ENCODE data around the gene SEC14L2.

Gene SEC14L2

GRCh38 chr22:30396871-30397655, at the start of gene SEC14L2:
Gene SEC14L2 (plus strand): TSS chr22:30397018. CDS start chr22:30397117, 99 bp downstream.
- ChIA-PET POLR2A (interaction anchor here (0.6 to 4.6 kb wide), 15 partner anchors 10 to 194 kb away, joined by 3 to 86 read pairs (median 5); partner anchors contain the start of genes CASTOR1, CCDC157, MTFP1 and PES1), CTCF (interaction anchor here (0.6 to 2.8 kb wide), 9 partner anchors 9 to 489 kb away, joined by 3 to 18 read pairs (median 4); partner anchors contain the start of gene RNF215)
- Histone ChIP-seq H3K27ac (ENCODE audit: extremely low read depth, low read depth, low read length) (no peak within 1 kb of the TSS; the same call in 1 of the 2 replicates), H3K9me3 (ENCODE audit: control insufficient read depth, insufficient read depth, low read depth, low read length) (no peaks in the 10 kb centered on the region), H3K4me1 (ENCODE audit: control insufficient read depth, insufficient read depth, low read length) (peaks cover 3% of the 10 kb centered on the region; the same call in 1 of the 2 replicates), H3K4me3 (ENCODE audit: low read depth, low read length) (peak within 1 kb of the TSS; percentile 80), H3K36me3 (ENCODE audit: control insufficient read depth in 2 of 2, insufficient read depth in 1 of 2, low read length in 2 of 2) (peaks cover 0 to 6% of the 10 kb centered on the region in 2 experiments; a peak in 2 of 3 replicates)
- TF ChIP-seq ZNF221 (tag by site-specific recombination; IDR thresholded peaks at IDR 0.05; ENCODE audit: borderline replicate concordance) = no peak
- peak; percentile 44; the same call in 1 of the 2 replicates for TF ChIP-seq ZNF692 (tag by site-specific recombination; IDR thresholded peaks at IDR 0.05)
- TF ChIP-seq ZNF530 (tag by site-specific recombination; IDR thresholded peaks at IDR 0.05; ENCODE audit: low read depth) = no peak
- no peak for TF ChIP-seq ZBTB49 (tag by site-specific recombination; IDR thresholded peaks at IDR 0.05; ENCODE audit: low read depth)
- TF ChIP-seq ZBTB48 (tag by site-specific recombination; IDR thresholded peaks at IDR 0.05) = 0 out of 2 replicates have a peak, but pooled peaks have one; percentile 14
- TF ChIP-seq ZBTB17 (tag by site-specific recombination; IDR thresholded peaks at IDR 0.05) = peak; percentile 89
- TF ChIP-seq ZNF664 (tag by site-specific recombination; IDR thresholded peaks at IDR 0.05) = no peak
- TF ChIP-seq ZBTB26 (tag by site-specific recombination; optimal IDR thresholded peaks at IDR 0.05) = peak; percentile 69
- TF ChIP-seq ZNF791 (tag by site-specific recombination; IDR thresholded peaks at IDR 0.05) = no peak
- TF ChIP-seq ZNF354C (tag by site-specific recombination; IDR thresholded peaks at IDR 0.05; ENCODE audit: borderline replicate concordance, low read depth) = no peak
- no peak for TF ChIP-seq ZNF24 (tag by site-specific recombination; IDR thresholded peaks at IDR 0.05)
- no peak for TF ChIP-seq ZNF132 (tag by site-specific recombination; IDR thresholded peaks at IDR 0.05; ENCODE audit: borderline replicate concordance)
- TF ChIP-seq TSHZ1 (tag by site-specific recombination; IDR thresholded peaks at IDR 0.05; ENCODE audit: borderline replicate concordance) = no peak
- no peak for TF ChIP-seq ZNF521 (tag by site-specific recombination; IDR thresholded peaks at IDR 0.05)
- no peak for TF ChIP-seq ZSCAN16 (tag by site-specific recombination; IDR thresholded peaks at IDR 0.05)
- no peak for TF ChIP-seq ZNF362 (tag by site-specific recombination; IDR thresholded peaks at IDR 0.05)
- peak; percentile 70 for TF ChIP-seq SP2 (tag by site-specific recombination; IDR thresholded peaks at IDR 0.05)
- TF ChIP-seq SP3 (tag by site-specific recombination; IDR thresholded peaks at IDR 0.05) = peak; percentile 63
- no peak for TF ChIP-seq ZNF549 (tag by site-specific recombination; IDR thresholded peaks at IDR 0.05)
- TF ChIP-seq ZFHX2 (tag by site-specific recombination; conservative IDR thresholded peaks at IDR 0.05) = no peak; the same call in 1 of the 2 replicates
- TF ChIP-seq ZNF654 (tag by site-specific recombination; IDR thresholded peaks at IDR 0.05; ENCODE audit: low read depth) = no peak
- no peak for TF ChIP-seq SALL2 (tag by site-specific recombination; IDR thresholded peaks at IDR 0.05; ENCODE audit: borderline replicate concordance)
- no peak for TF ChIP-seq ZNF214 (tag by site-specific recombination; IDR thresholded peaks at IDR 0.05; ENCODE audit: borderline replicate concordance)
- no peak for TF ChIP-seq ELK4 (IDR thresholded peaks at IDR 0.05; ENCODE audit: borderline replicate concordance, low read depth, low read length)
- no peak for TF ChIP-seq ZNF239 (tag by site-specific recombination; IDR thresholded peaks at IDR 0.05)
- no peak for TF ChIP-seq PRDM1 (tag by site-specific recombination; IDR thresholded peaks at IDR 0.05)

All from HEK293 (cell line).